OCI-LY1 (cell line): Measurements from ENCODE around the gene IARS2.

ENCODE experiments used
- H2AFZ ChIP-seq: fragments of 200-600 bp; sonication (generic), shearing (Covaris generic); 2 replicates; pipeline ENCODE4 v1.6.0; 2014; ENCODE audit warnings: antibody characterized with exemption, mild to moderate bottlenecking, low read length
- H3F3A ChIP-seq: fragments of 200-600 bp; sonication (generic), shearing (Covaris generic); 2 replicates; pipeline ENCODE4 v1.6.0; 2014; ENCODE audit warnings: mild to moderate bottlenecking, antibody characterized with exemption, low read length, moderate library complexity; ENCODE audit not compliant: insufficient read depth
- H3K27ac ChIP-seq: fragments of 200-600 bp; sonication (generic); 2 replicates; pipeline ENCODE4 v1.5.1; 2014; ENCODE audit warnings: low read length, mixed run types, mild to moderate bottlenecking, low read depth; ENCODE audit not compliant: poor library complexity, severe bottlenecking
- H3K27me3 ChIP-seq: fragments of 200-600 bp; sonication (generic); 2 replicates; pipeline ENCODE4 v1.6.0; 2014; ENCODE audit warnings: antibody characterized with exemption, mild to moderate bottlenecking, low read length, moderate library complexity; ENCODE audit not compliant: insufficient read depth
- H3K36me3 ChIP-seq: fragments of 200-600 bp; sonication (generic); 2 replicates; pipeline ENCODE4 v1.6.1; 2014; ENCODE audit warnings: mild to moderate bottlenecking, antibody characterized with exemption, low read length, moderate library complexity, mixed read lengths; ENCODE audit not compliant: insufficient read depth
- H3K4me1 ChIP-seq: fragments of 200-600 bp; sonication (generic); 2 replicates; pipeline ENCODE4 v1.5.1; 2014; ENCODE audit warnings: mild to moderate bottlenecking, low read length, moderate library complexity; ENCODE audit not compliant: insufficient read depth, severe bottlenecking
- H3K4me2 ChIP-seq: fragments of 200-600 bp; sonication (generic), shearing (Covaris generic); 2 replicates; pipeline ENCODE4 v1.6.1; 2014; ENCODE audit warnings: low read length
- H3K4me3 ChIP-seq: fragments of 200-600 bp; sonication (generic); 2 replicates; pipeline ENCODE4 v1.5.1; 2014; ENCODE audit warnings: low read length, low read depth, mild to moderate bottlenecking, mixed read lengths; ENCODE audit not compliant: poor library complexity, severe bottlenecking
- H3K79me2 ChIP-seq: fragments of 200-600 bp; shearing (Covaris generic); 2 replicates; pipeline ENCODE4 v1.6.1; 2016; ENCODE audit warnings: mixed run types, low read length, mixed read lengths; ENCODE audit not compliant: insufficient read depth
- H3K9ac ChIP-seq: fragments of 200-600 bp; sonication (generic), shearing (Covaris generic); 2 replicates; pipeline ENCODE4 v1.6.1; 2014; ENCODE audit warnings: mild to moderate bottlenecking, low read length, mixed read lengths
- H3K9me2 ChIP-seq: fragments of 200-600 bp; sonication (generic), shearing (Covaris generic); 2 replicates; pipeline ENCODE4 v1.6.1; 2014; ENCODE audit warnings: low read depth, mild to moderate bottlenecking, low read length, mixed read lengths
- H3K9me3 ChIP-seq: fragments of 200-600 bp; shearing (Covaris generic); 2 replicates; pipeline ENCODE4 v1.6.1; 2014; ENCODE audit warnings: low read length, mixed read lengths
- H4K20me1 ChIP-seq: fragments of 200-600 bp; sonication (generic), shearing (Covaris generic); 2 replicates; pipeline ENCODE4 v1.6.0; 2016; ENCODE audit warnings: mild to moderate bottlenecking, low read length; ENCODE audit not compliant: insufficient read depth
- EZH2 ChIP-seq: fragments of 200-600 bp; sonication (generic), shearing (Covaris generic); IDR thresholded peaks from 2 replicates; pipeline ENCODE4 v1.8.0; 2017; ENCODE audit warnings: borderline replicate concordance, mixed run types, mild to moderate bottlenecking, antibody characterized with exemption, low read length, moderate library complexity, mixed read lengths
- TF ChIP-seq, protein P1 (sequence below): fragments of 200-600 bp; sonication (generic), shearing (Covaris generic); IDR thresholded peaks from 2 replicates; pipeline ENCODE4 v1.5.1; 2017; ENCODE audit warnings: mild to moderate bottlenecking, antibody characterized with exemption, low read length, moderate library complexity, mixed read lengths

The IARS2 gene

DNA sequence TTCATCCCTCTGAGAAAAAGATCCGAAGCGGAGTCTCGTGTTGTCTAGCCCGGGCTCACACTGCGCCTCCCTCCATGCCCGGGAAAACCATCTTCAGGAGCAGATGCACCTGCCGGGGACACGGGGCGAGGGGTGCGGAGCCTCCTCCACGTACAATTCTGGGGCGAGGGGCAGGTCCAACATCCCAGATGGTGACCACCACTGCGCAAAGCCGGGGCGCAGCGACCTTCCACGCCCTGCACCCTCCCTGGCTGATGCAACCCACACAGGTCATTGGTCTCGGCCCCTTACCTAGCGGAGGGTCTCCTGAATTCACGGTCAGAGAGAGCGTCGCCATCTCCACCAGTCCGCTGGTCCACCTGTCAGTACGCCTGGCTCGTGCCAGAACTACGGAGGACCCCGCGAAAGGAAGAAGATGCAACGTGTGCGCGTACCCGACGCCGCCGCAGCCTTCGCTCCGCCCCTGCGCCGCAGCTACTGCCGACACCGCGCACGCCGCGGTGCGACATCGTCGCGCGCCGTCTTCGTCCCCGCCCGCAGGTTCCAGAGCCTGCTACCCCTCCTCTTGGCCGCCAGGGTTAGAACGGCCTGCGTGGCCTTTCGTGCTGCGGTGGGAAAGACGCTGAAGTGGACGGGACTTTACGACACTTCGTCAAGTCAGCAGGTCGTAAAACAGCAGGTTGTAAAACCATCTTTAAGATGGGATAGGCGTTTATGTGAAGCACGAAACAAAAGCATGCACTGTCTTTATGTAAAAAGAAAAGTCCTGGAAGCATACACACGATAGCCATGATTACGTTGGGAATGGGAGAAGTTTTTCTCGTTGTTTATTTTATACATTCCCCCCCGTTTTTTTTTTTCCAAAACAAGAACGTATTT lies 47.6 kb upstream of the IARS2 start, which contains the start of gene EPRS1:
Gene EPRS1, minus strand, starts transcription at position 454 of the 879 bp plus-strand sequence. Its CDS starts 117 bp downstream, at position 337.
- peak within 1 kb of the TSS; percentile 87 for H3K4me3 ChIP-seq
- H3K9ac ChIP-seq, result peak within 1 kb of the TSS; percentile 84
- H3K9me2 ChIP-seq, result no peaks in the 10 kb centered on the region
- TF ChIP-seq, protein P1, sequence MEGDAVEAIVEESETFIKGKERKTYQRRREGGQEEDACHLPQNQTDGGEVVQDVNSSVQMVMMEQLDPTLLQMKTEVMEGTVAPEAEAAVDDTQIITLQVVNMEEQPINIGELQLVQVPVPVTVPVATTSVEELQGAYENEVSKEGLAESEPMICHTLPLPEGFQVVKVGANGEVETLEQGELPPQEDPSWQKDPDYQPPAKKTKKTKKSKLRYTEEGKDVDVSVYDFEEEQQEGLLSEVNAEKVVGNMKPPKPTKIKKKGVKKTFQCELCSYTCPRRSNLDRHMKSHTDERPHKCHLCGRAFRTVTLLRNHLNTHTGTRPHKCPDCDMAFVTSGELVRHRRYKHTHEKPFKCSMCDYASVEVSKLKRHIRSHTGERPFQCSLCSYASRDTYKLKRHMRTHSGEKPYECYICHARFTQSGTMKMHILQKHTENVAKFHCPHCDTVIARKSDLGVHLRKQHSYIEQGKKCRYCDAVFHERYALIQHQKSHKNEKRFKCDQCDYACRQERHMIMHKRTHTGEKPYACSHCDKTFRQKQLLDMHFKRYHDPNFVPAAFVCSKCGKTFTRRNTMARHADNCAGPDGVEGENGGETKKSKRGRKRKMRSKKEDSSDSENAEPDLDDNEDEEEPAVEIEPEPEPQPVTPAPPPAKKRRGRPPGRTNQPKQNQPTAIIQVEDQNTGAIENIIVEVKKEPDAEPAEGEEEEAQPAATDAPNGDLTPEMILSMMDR, result peak; percentile 29; the same call in 1 of the 2 replicates
- TF ChIP-seq EZH2, result no peak
- H3K9me3 ChIP-seq, result no peaks in the 10 kb centered on the region
- H3K27me3 ChIP-seq, result no peaks in the 10 kb centered on the region
- no peak within 1 kb of the TSS for H2AFZ ChIP-seq
- peaks cover 37% of the 10 kb centered on the region for H3K79me2 ChIP-seq
- H3K4me1 ChIP-seq, result peaks cover 25% of the 10 kb centered on the region
- peak within 1 kb of the TSS; percentile 73 for H3K27ac ChIP-seq
- peak within 1 kb of the TSS; percentile 76 for H3K4me2 ChIP-seq
- H3F3A ChIP-seq, result no peaks in the 10 kb centered on the region
- H3K36me3 ChIP-seq, result peaks cover 7% of the 10 kb centered on the region; the same call in 1 of the 2 replicates
- H4K20me1 ChIP-seq, result no peaks in the 10 kb centered on the region

DNA sequence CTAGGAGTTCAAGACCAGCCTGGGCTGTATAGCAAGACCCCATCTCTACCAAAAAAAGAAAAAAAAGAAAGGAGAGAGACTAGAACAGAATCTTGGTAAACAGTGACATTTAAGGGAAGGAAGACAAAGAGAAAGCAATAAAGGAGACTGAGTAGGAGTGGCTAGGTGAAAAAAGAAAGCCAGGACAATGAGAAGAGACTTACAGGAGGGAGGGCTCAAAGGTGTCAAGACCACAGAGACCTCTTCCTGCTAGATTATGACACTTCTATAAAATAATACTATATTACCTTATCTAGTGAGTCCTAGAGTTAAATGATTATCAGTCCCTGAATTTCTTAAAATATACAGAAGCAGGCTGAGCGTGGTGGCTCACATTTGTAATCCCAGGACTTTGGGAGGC lies 37.6 kb upstream of the IARS2 start:
- no peak overlapping the region for H2AFZ ChIP-seq
- H3K79me2 ChIP-seq, result no peaks in the 10 kb centered on the region
- H3K4me3 ChIP-seq, result no peak overlapping the region
- no peaks in the 10 kb centered on the region for H3K4me1 ChIP-seq
- H3F3A ChIP-seq, result no peaks in the 10 kb centered on the region
- H4K20me1 ChIP-seq, result no peaks in the 10 kb centered on the region
- H3K9ac ChIP-seq, result no peak overlapping the region
- no peak overlapping the region for H3K4me2 ChIP-seq
- H3K27me3 ChIP-seq, result no peaks in the 10 kb centered on the region
- H3K9me2 ChIP-seq, result no peaks in the 10 kb centered on the region
- H3K36me3 ChIP-seq, result peaks cover 24% of the 10 kb centered on the region
- no peak overlapping the region for H3K27ac ChIP-seq
- TF ChIP-seq, protein P1, result no peak
- no peak for TF ChIP-seq EZH2
- no peaks in the 10 kb centered on the region for H3K9me3 ChIP-seq

DNA sequence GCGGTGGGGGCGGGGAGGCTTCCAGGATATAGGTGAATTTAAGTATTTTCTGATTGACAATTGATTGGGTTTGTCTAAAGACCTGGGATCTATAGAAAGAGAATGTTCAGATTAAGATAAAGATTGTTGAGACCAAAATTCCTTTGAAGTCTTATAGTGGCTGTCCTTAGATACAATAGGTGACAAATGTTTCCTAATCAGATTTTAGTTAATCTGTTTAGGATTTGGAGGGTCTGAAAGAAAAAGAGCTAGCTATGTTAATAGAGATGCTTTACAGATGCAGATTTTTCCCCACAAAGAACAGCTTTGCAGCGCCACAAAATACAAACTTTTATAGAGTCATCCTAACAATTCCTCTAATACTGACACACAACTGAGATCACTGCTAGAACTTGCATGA lies 33.1 kb upstream of the IARS2 start:
- H3K4me3 ChIP-seq, result no peak overlapping the region
- no peaks in the 10 kb centered on the region for H4K20me1 ChIP-seq
- H3F3A ChIP-seq, result no peaks in the 10 kb centered on the region
- H3K4me1 ChIP-seq, result no peaks in the 10 kb centered on the region
- TF ChIP-seq EZH2, result no peak
- TF ChIP-seq, protein P1, result no peak
- no peak overlapping the region for H3K9ac ChIP-seq
- H3K36me3 ChIP-seq, result peaks cover 60% of the 10 kb centered on the region
- no peaks in the 10 kb centered on the region for H3K79me2 ChIP-seq
- no peak overlapping the region for H3K27ac ChIP-seq
- no peak overlapping the region for H2AFZ ChIP-seq
- no peaks in the 10 kb centered on the region for H3K9me3 ChIP-seq
- H3K4me2 ChIP-seq, result no peak overlapping the region
- no peaks in the 10 kb centered on the region for H3K27me3 ChIP-seq
- H3K9me2 ChIP-seq, result no peaks in the 10 kb centered on the region
